Measurements from ENCODE around the gene HNF4A. TPM values are rescaled to one million over a fixed set of nuclear protein-coding genes. Genes with fewer than 3 reads are reported as not detected.

Gene HNF4A
- total RNA-seq, 4 donors from 2014 or later: not detected

DNA sequence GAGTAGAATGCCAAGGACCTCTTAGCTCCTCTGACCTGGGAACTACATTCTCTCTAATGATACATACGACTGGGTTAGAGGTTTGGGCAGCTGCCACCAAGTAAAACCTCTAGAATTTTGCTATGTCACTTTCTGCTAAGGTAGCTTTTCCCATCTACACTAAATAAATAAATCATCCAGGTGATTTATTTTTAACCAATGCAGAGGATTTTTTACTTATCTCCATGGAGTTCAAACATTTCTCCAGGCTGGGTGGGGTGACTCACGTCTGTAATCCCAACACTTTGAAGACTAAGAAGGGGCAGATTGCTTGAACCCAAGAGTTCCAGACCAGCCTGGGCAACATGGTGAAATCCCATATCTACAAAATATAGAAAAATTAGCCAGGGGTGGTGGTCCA lies 27.1 kb downstream of the HNF4A start:
- TF ChIP-seq, protein P1, sequence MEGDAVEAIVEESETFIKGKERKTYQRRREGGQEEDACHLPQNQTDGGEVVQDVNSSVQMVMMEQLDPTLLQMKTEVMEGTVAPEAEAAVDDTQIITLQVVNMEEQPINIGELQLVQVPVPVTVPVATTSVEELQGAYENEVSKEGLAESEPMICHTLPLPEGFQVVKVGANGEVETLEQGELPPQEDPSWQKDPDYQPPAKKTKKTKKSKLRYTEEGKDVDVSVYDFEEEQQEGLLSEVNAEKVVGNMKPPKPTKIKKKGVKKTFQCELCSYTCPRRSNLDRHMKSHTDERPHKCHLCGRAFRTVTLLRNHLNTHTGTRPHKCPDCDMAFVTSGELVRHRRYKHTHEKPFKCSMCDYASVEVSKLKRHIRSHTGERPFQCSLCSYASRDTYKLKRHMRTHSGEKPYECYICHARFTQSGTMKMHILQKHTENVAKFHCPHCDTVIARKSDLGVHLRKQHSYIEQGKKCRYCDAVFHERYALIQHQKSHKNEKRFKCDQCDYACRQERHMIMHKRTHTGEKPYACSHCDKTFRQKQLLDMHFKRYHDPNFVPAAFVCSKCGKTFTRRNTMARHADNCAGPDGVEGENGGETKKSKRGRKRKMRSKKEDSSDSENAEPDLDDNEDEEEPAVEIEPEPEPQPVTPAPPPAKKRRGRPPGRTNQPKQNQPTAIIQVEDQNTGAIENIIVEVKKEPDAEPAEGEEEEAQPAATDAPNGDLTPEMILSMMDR (IDR thresholded peaks at IDR 0.05; ENCODE audit: low read depth): no peak

DNA sequence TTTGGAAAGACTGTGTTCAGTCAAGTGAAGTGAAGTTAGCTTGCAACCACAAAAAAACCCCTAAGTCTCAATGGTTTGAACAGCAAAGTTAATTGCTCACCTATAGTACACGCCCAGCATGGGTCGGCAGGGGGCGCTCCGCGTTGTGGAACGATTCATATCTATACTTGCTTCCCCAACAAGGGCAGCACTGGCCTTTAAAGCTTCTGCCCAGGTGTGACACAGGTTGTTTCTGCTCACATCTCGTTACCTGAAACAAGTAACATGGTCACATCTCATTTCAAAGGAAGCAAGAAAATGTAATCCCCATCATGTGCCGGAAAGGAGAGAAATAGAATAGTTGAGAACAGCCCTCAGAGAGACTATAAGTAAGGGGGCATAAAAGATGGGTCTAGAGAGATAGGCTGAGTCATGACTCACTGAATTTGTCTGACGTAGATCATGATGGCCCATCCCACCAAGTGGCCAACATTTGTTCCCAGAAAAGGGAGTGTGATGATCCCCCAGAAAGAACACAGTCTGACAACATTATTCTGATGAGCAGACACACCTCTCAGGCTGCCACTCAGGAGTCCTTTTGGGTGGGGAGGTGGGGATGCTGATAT lies 29.0 kb downstream of the HNF4A start:
- TF ChIP-seq, protein P1 (IDR thresholded peaks at IDR 0.05; ENCODE audit: low read depth): no peak

DNA sequence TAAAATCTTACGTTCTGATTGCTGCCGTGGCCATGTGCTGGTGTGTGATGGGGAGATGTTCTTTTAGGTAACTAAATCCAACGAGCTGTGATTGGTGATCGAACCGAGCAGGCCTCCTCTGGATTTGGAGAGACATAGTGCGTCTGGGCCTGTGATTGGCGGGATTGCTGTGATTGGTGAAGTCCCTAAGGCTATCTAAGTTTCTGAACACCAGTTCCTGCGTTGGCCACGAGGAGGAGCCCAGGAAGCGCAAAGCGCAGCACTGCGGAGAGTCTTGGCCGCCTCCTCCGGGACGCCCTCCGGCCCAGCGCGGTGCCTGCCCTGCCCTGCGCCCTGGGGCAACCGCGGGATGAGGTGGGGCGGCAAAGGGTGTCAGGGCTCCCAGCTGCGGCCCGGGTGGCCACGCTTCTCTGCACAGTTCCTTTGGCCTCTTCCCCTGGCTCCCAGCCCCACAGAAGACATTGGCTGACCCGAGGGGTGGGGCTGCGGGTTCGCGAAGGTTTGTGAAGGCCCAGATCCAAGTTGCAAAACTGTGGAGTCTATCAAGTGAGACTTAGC lies 33.0 kb downstream of the HNF4A start:
- TF ChIP-seq, protein P1 (IDR thresholded peaks at IDR 0.05; ENCODE audit: low read depth): no peak

DNA sequence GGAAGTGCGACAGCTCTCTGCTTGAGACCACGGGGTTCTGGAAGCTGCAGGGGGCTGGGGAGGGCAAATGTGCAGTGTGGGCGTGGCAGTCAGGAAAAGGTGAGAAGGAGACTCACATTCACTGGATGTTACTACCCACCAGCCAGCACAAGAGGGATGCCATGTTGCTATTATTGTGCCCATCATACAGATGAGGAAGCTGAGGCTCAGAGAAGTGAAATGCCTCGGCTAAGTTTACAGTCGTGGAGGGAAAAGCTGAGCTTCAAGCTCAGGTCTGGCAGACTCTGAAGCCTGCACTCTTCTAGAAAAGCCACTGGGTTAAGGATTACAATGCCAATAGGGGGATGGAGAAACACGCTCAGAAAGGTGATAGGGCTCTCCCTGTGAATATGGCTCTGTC lies 34.4 kb downstream of the HNF4A start:
- TF ChIP-seq, protein P1 (IDR thresholded peaks at IDR 0.05; ENCODE audit: low read depth): no peak

DNA sequence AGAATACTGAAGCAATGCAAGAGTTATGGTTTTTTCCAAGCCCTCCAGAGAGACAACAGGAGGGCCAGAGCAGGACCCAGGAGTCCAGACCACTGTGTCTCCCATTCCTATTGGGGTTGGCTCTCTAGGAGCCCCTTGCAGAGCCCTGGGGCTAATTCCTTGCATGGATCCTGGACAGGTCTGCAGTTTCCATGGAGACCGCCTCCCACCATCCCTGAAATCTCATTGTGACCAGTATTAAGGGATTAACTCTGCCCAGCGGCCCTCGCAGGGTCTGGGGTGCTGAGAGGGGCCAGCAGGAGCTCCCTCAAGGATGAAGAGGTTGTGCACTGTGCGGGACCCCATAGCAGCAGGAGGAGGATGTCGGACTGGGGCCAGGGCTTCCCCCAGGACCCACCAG lies 34.8 kb downstream of the HNF4A start:
- TF ChIP-seq, protein P1 (IDR thresholded peaks at IDR 0.05; ENCODE audit: low read depth): no peak

DNA sequence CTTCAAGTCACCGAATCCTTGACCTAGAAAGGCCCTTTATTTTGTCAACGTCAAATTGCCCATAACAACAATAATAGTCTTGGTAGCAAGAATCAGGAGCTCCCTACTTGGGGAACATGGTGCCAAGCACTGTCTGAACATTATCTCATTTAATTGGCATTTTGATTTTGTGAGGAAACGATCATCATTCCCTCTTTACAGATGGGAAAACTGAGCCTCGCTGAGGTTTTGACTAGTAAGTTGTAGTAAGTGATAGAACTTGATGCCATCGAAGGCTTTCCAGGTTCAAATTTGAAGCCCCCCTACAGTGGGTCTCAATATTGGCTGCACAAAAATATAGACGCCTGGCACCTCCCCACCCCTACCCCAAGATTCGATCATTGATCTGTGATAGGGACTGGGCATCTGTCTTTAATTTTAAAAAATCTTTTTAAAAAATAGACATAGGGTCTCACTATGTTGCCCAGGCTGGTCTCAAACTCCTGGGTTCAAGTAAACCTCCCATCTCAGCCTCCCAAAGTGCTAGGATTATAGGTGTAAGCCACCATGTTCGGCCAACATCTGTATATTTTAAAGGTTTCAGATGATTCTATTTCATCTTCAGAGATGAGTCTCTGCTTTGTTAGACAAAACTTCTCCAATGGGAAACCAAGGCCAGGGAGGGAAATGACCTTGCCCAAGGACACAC lies 36.7 kb downstream of the HNF4A start:
- TF ChIP-seq, protein P1 (IDR thresholded peaks at IDR 0.05; ENCODE audit: low read depth): no peak

DNA sequence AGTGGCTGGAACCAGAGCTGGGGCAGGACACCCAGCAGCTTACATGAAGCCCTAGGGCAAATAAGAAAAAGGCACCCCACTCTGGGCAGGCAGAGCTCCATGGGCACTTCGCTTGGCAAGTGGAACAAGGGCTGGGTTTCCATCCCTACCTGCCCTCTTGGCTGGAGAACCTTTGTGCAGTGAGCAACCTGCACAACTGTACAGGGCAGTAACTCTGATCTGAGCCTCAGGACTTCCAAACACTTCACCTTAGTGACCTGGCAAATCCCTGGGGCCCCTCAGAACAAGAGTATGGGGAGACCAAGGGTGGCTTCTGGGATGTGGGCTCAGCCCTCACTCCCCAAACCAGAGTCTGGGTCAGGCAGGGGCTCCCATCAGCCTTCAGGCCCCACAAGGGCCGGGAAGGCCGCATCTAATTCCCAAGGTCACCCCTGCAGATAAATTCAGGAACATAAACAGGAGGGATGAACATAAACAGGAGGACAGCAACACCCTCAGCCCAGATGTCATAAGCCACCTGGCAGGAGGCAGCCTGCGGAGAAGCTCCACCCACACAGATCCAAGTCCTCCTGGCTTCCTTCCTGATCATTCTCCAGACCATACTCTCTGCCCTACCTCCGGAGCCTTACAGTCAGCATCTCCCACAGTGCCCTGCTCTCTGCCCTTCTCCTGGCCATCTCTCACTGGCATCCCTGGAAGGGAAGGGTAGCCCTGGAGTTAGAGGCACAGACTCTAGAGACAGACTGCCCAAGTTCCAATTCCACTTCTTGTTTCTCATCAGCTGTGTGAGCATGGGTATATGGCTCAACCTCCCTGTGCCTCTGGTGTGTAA lies 37.5 kb downstream of the HNF4A start:
- TF ChIP-seq, protein P1 (IDR thresholded peaks at IDR 0.05; ENCODE audit: low read depth): no peak

All from subcutaneous adipose tissue (tissue), 4 donors.